Gastrocnemius medialis (tissue), 4 donors: Measurements from ENCODE around the gene RNF40. TPM values are rescaled to one million over a fixed set of nuclear protein-coding genes. Genes with fewer than 3 reads are reported as not detected.
A peak's percentile ranks its signal among the peaks of the same experiment; 100 is the strongest.

Experiments used
- ATAC-seq, 2 donors: fragments of 150-250 bp; one replicate each; pipeline ENCODE4 v1.9.1; 2016
- DNase-seq, 2 donors: peaks; one replicate each; pipeline ENCODE4 v3.0.0-alpha.2; 2019
- H3K27ac ChIP-seq, 4 donors: fragments of 200-600 bp; sonication (generic); 1 replicate in 1 of 4; 2 replicates in 3 of 4; pipeline ENCODE4 v1.5.1; 2016 to 2018; ENCODE audit warnings: mild to moderate bottlenecking in 2 of 4, moderate library complexity in 1 of 4
- H3K27me3 ChIP-seq, 3 donors: fragments of 200-600 bp; sonication (generic) in 2 of 3; 1 replicate in 1 of 3; 2 replicates in 2 of 3; pipeline versions ENCODE4 v1.5.1 to v1.6.0; 2016 to 2019; ENCODE audit warnings: mild to moderate bottlenecking in 1 of 3, moderate library complexity in 1 of 3
- H3K36me3 ChIP-seq, 2 donors: fragments of 200-600 bp; sonication (generic) in 1 of 2; one replicate each; pipeline ENCODE4 v1.5.1; 2017 to 2018
- H3K4me1 ChIP-seq, 2 donors: fragments of 200-600 bp; sonication (generic) in 1 of 2; one replicate each; pipeline ENCODE4 v1.5.1; 2016 to 2017; ENCODE audit warnings: mild to moderate bottlenecking in 2 of 2
- H3K4me3 ChIP-seq, 4 donors: fragments of 200-600 bp; sonication (generic) in 3 of 4; 1 replicate in 1 of 4; 2 replicates in 3 of 4; pipeline ENCODE4 v1.5.1; 2016 to 2019; ENCODE audit warnings: mild to moderate bottlenecking in 2 of 4
- H3K9me3 ChIP-seq, 3 donors: fragments of 200-600 bp; sonication (generic) in 2 of 3; 1 replicate in 1 of 3; 2 replicates in 2 of 3; pipeline ENCODE4 v1.5.1; 2016 to 2019
- POLR2A ChIP-seq, 2 donors: fragments of 450-650 bp; IDR thresholded peaks; one replicate each; pipeline ENCODE4 v1.6.1; 2017; ENCODE audit warnings: antibody characterized with exemption in 2 of 2, mild to moderate bottlenecking in 2 of 2, moderate library complexity in 2 of 2
- in situ Hi-C, 4 donors: fragments of 200-750 bp; cut with MboI; loops; one replicate each; pipeline versions ENCODE4 v1.15.0 to v1.8.0; 2017; ENCODE audit warnings: low sequenced_read_pairs in 4 of 4
- intact Hi-C: fragments of 100-400 bp; cut with DNase I; formaldehyde crosslinking; loops from one replicate; pipeline ENCODE4 v1.15.1; 2023; ENCODE audit warnings: low total_unique reads
- total RNA-seq, 4 donors: library from RNA; depleted of rRNA; stranded (reverse); fragments of >200 nt; gene quantifications; one replicate each; pipeline versions ENCODE4 v1.1.0 to v1.2.3, GENCODE V29; 2016
- TF ChIP-seq, protein P1 (sequence below), 5 experiments: fragments of 450-650 bp in 3 of 5; fragments of 200-600 bp in 2 of 5; sonication (generic) in 2 of 5; IDR thresholded peaks in 4 of 5; conservative IDR thresholded peaks in 1 of 5; 1 replicate in 4 of 5; 2 replicates in 1 of 5; pipeline ENCODE4 v1.5.1; 2016 to 2019; ENCODE audit warnings: antibody characterized with exemption in 5 of 5, mild to moderate bottlenecking in 3 of 5, moderate library complexity in 3 of 5

The RNF40 gene
- total RNA-seq, 4 donors from 2014 or later: 42.8 to 90.0 (median 57.0) TPM

- peak overlapping the region; percentile 73 to 91 (median 79) for H3K27ac ChIP-seq
- DNase-seq: peak in 1 of 2 donors; percentile 49
- peaks cover 0 to 25% of the 10 kb centered on the region in 2 donors for H3K36me3 ChIP-seq
- peaks cover 7 to 8% of the 10 kb centered on the region in 2 donors for H3K4me1 ChIP-seq
- no peaks in the 10 kb centered on the region for H3K27me3 ChIP-seq
- H3K4me3 ChIP-seq: peak overlapping the region; percentile 76 to 91 (median 88)
- in situ Hi-C loops: no loop called here
- ATAC-seq: peak in 1 of 2 donors; percentile 2
- intact Hi-C loops: loop anchor here (1.0 to 5.0 kb wide), 4 partner anchors 13 to 433 kb away; partner anchors contain the start of genes CFAP119, FUS and RNF40
- TF ChIP-seq, protein P1, sequence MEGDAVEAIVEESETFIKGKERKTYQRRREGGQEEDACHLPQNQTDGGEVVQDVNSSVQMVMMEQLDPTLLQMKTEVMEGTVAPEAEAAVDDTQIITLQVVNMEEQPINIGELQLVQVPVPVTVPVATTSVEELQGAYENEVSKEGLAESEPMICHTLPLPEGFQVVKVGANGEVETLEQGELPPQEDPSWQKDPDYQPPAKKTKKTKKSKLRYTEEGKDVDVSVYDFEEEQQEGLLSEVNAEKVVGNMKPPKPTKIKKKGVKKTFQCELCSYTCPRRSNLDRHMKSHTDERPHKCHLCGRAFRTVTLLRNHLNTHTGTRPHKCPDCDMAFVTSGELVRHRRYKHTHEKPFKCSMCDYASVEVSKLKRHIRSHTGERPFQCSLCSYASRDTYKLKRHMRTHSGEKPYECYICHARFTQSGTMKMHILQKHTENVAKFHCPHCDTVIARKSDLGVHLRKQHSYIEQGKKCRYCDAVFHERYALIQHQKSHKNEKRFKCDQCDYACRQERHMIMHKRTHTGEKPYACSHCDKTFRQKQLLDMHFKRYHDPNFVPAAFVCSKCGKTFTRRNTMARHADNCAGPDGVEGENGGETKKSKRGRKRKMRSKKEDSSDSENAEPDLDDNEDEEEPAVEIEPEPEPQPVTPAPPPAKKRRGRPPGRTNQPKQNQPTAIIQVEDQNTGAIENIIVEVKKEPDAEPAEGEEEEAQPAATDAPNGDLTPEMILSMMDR (IDR thresholded peaks at IDR 0.05 in 4 of 5, conservative IDR thresholded peaks at IDR 0.05 in 1 of 5): no peak
- no peak for TF ChIP-seq POLR2A (IDR thresholded peaks at IDR 0.05)
- no peaks in the 10 kb centered on the region for H3K9me3 ChIP-seq
These were observed 13.3 kb upstream of the RNF40 start for GRCh38 chr16:30748634-30749445.

- intact Hi-C loops: no loop called here
- H3K4me3 ChIP-seq: no peak overlapping the region
- H3K27me3 ChIP-seq: no peaks in the 10 kb centered on the region
- TF ChIP-seq, protein P1 (IDR thresholded peaks at IDR 0.05 in 4 of 5, conservative IDR thresholded peaks at IDR 0.05 in 1 of 5): no peak
- TF ChIP-seq POLR2A (IDR thresholded peaks at IDR 0.05): no peak
- no peak overlapping the region for H3K27ac ChIP-seq
- in situ Hi-C loops: no loop called here
- no peaks in the 10 kb centered on the region for H3K9me3 ChIP-seq
- peaks cover 0 to 31% of the 10 kb centered on the region in 2 donors for H3K36me3 ChIP-seq
- DNase-seq (no peak), ATAC-seq (no peak)
- H3K4me1 ChIP-seq: peaks cover 7 to 8% of the 10 kb centered on the region in 2 donors
These were observed 11.9 kb upstream of the RNF40 start for GRCh38 chr16:30750201-30750600.

DNA sequence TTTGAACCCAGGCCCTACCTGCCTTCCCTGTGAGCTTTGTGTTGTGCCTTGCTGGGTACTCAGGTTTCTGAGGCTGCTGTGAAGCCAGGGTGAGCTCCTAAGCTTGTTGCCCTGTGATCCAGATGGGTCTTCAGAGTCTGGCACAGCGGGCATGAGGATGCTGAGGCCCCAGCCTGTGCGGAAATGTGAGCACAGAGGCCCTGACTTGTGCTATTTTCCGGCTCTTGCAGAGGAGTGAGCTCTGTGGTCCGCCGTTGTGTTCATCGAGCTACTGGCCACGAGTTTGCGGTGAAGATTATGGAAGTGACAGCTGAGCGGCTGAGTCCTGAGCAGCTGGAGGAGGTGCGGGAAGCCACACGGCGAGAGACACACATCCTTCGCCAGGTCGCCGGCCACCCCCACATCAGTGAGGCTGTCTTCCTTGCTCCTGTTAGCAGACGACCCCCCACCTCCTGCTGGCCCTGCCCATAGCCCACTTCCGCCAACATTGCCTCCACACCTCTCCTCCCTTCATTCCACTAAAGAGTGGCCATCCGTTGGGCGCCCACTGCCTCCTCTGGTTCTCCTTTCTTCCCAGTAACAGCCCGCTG lies 11.2 kb upstream of the RNF40 start:
- no peak overlapping the region for H3K27ac ChIP-seq
- peaks cover 0 to 37% of the 10 kb centered on the region in 2 donors for H3K36me3 ChIP-seq
- peaks cover 7 to 8% of the 10 kb centered on the region in 2 donors for H3K4me1 ChIP-seq
- no peak for DNase-seq
- TF ChIP-seq, protein P1 (IDR thresholded peaks at IDR 0.05 in 4 of 5, conservative IDR thresholded peaks at IDR 0.05 in 1 of 5): no peak
- no peak for TF ChIP-seq POLR2A (IDR thresholded peaks at IDR 0.05)
- H3K9me3 ChIP-seq: no peaks in the 10 kb centered on the region
- no peak overlapping the region for H3K4me3 ChIP-seq
- intact Hi-C loops (no loop called here), in situ Hi-C loops (no loop called here)
- no peak for ATAC-seq
- no peaks in the 10 kb centered on the region for H3K27me3 ChIP-seq

DNA sequence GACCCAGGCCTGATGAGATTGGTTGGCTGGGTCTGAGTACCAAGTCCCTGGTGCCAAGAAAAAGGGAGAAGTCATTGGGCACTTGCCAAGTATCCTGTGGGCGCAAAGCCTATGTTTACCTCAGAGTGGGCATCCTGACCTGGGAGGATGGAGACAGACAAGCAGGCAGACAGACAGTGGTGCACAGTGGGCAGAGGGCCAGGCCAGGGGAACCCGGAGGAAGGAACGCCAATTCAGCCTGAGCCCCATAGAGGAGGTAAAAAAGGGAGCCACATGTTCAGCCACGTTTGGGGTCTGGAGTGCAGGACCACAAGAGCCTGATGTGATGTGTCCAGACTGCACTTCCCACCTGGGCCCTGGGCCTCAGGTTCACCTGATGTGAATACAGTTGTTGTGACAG lies 8.5 kb upstream of the RNF40 start:
- Histone ChIP-seq H3K4me1 (peaks cover 0 to 2% of the 10 kb centered on the region in 2 donors), H3K4me3 (no peak overlapping the region), H3K27ac (no peak overlapping the region), H3K9me3 (no peaks in the 10 kb centered on the region), H3K27me3 (no peaks in the 10 kb centered on the region), H3K36me3 (peaks cover 0 to 58% of the 10 kb centered on the region in 2 donors)
- intact Hi-C loops: no loop called here
- ATAC-seq: no peak
- no peak for DNase-seq
- TF ChIP-seq, protein P1 (IDR thresholded peaks at IDR 0.05 in 4 of 5, conservative IDR thresholded peaks at IDR 0.05 in 1 of 5): no peak
- no peak for TF ChIP-seq POLR2A (IDR thresholded peaks at IDR 0.05)
- in situ Hi-C loops: no loop called here
